HepG2 (cell line): ENCODE data around the gene NRSN2. TPM values are rescaled to one million over a fixed set of nuclear protein-coding genes. Genes with fewer than 3 reads are reported as not detected.
A peak's percentile ranks its signal among the peaks of the same experiment; 100 is the strongest.

Experiments
- AKAP8 ChIP-seq: sonication (generic); formaldehyde crosslinking; IDR thresholded peaks from 2 replicates; pipeline ENCODE4 v1.5.1; 2020; ENCODE audit warnings: mild to moderate bottlenecking, missing genetic modification reagents
- FOXK1 ChIP-seq: sonication (generic); formaldehyde crosslinking; IDR thresholded peaks from 2 replicates; pipeline ENCODE4 v1.4.0; 2020; ENCODE audit warnings: low read depth, missing genetic modification reagents, borderline replicate concordance
- MEIS2 ChIP-seq: sonication (generic); formaldehyde crosslinking; IDR thresholded peaks from 2 replicates; pipeline ENCODE4 v1.9.0; 2021; ENCODE audit warnings: mild to moderate bottlenecking, missing genetic modification reagents
- PHB2 ChIP-seq: fragments of 450-650 bp; IDR thresholded peaks from 2 replicates; pipeline ENCODE4 v1.6.1; 2018; ENCODE audit not compliant: partially characterized antibody
- POLR2A ChIP-seq, 2 experiments: IDR thresholded peaks; 2 replicates each; pipeline ENCODE4 v1.6.1; 2011; ENCODE audit warnings: low read depth in 2 of 2, low read length in 2 of 2, mild to moderate bottlenecking in 1 of 2, moderate library complexity in 1 of 2; ENCODE audit not compliant: insufficient read depth in 1 of 2
- SNRNP70 ChIP-seq: fragments of 200-400 bp; formaldehyde crosslinking; IDR thresholded peaks from 2 replicates; pipeline ENCODE4 v1.6.1; 2017; ENCODE audit warnings: mild to moderate bottlenecking, low read depth, low read length, moderate library complexity
- SRSF1 ChIP-seq: fragments of 200-400 bp; formaldehyde crosslinking; optimal IDR thresholded peaks from 2 replicates; pipeline ENCODE3; 2017; ENCODE audit warnings: mild to moderate bottlenecking, low read depth, low read length, moderate library complexity
- ZMYM3 ChIP-seq: sonication (generic); formaldehyde crosslinking; IDR thresholded peaks from 2 replicates; pipeline ENCODE4 v1.5.1; 2020; ENCODE audit warnings: mild to moderate bottlenecking, missing genetic modification reagents
- ZNF138 ChIP-seq: sonication (generic); formaldehyde crosslinking; IDR thresholded peaks from 2 replicates; pipeline ENCODE4 v1.5.0; 2020; ENCODE audit warnings: mild to moderate bottlenecking, low read depth, missing genetic modification reagents
- ZNF224 ChIP-seq: sonication (generic); formaldehyde crosslinking; IDR thresholded peaks from 2 replicates; pipeline ENCODE4 v1.5.0; 2020; ENCODE audit warnings: mild to moderate bottlenecking, missing genetic modification reagents
- polyA plus RNA-seq, 8 experiments: library from polyadenylated mRNA; depleted of rRNA in 3 of 8; stranded (reverse) in 7 of 8; unstranded in 1 of 8; fragments of >200 nt; fragmentation: Illumina TruSeq in 4 of 8; extraction: Trizol in 4 of 8; gene quantifications; 2 replicates each; pipeline versions ENCODE4 v1.2.1 to v1.2.3, GENCODE V29; 2011 to 2016; ENCODE audit warnings: low read depth in 4 of 8, missing spikeins in 1 of 8, mixed read lengths in 1 of 8; ENCODE audit not compliant: insufficient read depth in 1 of 8
- total RNA-seq, 5 experiments: library from RNA; depleted of rRNA; stranded (reverse); fragments of >200 nt; fragmentation: Illumina TruSeq; extraction: Trizol; gene quantifications; 2 replicates each; pipeline ENCODE4 v1.2.3, GENCODE V29; 2016; ENCODE audit warnings: low read depth in 1 of 5
- TF ChIP-seq, protein P1 (sequence below): sonication (generic); formaldehyde crosslinking; IDR thresholded peaks from 2 replicates; pipeline ENCODE4 v1.8.0; 2022; ENCODE audit warnings: missing genetic modification reagents, low read depth, mild to moderate bottlenecking, borderline replicate concordance
- TF ChIP-seq, protein P2 (sequence below): sonication (generic); formaldehyde crosslinking; IDR thresholded peaks from 2 replicates; pipeline ENCODE4 v1.4.0; 2020; ENCODE audit warnings: mild to moderate bottlenecking, missing genetic modification reagents

NRSN2 gene
- total and polyA plus RNA-seq, 2 of the 13 experiments (the other 11 are each of a cell fraction or from before 2014, with no cell fraction given) = 32.3 to 49.4 TPM

DNA sequence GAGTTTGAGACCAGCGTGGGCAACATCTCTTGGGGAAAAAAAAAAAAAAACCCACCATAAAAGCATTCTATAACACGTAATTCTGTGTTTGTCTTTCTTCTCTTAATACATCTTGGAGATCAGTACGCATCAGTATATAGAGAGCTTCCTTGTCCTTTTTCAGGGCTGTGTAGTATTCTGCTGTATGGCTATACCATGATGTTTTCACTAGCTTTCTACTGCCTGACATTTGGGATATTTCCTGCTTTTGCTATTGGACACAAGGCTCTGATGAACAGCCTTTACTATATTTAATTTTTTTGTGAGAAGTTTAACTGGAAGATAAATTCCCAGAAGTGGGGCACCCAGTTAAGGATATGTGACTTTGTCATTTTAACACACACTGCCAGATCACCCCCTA, 40.6 kb downstream of the NRSN2 start (continued):
- TF ChIP-seq, protein P1, sequence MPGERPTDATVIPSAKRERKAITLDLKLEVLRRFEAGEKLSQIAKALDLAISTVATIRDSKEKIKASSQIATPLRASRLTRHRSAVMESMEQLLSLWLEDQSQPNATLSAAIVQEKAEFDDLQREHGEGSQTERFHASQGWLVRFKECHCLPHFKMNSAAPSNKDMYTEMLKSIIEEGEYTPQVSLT (CRISPR knock-in tag) = no peak
- TF ChIP-seq PHB2 (no peak), SNRNP70 (no peak), ZNF224 (CRISPR knock-in tag) (no peak), FOXK1 (CRISPR knock-in tag) (no peak), MEIS2 (CRISPR knock-in tag) (no peak), AKAP8 (CRISPR knock-in tag) (no peak), SRSF1 (no peak), POLR2A (IDR thresholded peaks at IDR 0.05; ENCODE audit: insufficient read depth in 1 of 2, low read depth in 2 of 2, low read length in 2 of 2) (peak in 1 of 2 experiments; percentile 1; a peak in 2 of 4 replicates), ZNF138 (no peak), ZMYM3 (CRISPR knock-in tag) (peak; percentile 28; the same call in 1 of the 2 replicates)
- TF ChIP-seq, protein P2, sequence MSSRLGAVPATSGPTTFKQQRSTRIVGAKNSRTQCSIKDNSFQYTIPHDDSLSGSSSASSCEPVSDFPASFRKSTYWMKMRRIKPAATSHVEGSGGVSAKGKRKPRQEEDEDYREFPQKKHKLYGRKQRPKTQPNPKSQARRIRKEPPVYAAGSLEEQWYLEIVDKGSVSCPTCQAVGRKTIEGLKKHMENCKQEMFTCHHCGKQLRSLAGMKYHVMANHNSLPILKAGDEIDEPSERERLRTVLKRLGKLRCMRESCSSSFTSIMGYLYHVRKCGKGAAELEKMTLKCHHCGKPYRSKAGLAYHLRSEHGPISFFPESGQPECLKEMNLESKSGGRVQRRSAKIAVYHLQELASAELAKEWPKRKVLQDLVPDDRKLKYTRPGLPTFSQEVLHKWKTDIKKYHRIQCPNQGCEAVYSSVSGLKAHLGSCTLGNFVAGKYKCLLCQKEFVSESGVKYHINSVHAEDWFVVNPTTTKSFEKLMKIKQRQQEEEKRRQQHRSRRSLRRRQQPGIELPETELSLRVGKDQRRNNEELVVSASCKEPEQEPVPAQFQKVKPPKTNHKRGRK = no peak
